ENCODE data around the gene CA7. TPM values are rescaled to one million over a fixed set of nuclear protein-coding genes. Genes with fewer than 3 reads are reported as not detected.
"Not testable (repeated sequence)": the region's sequence is repeated elsewhere in the genome, so short reads cannot be mapped to it uniquely, and the experiment has no call there.

The CA7 gene
- total and polyA plus RNA-seq, 10 donors, result not detected

GRCh38 chr16:66859397-66860068, 15.3 kb downstream of the CA7 start:
- TF ChIP-seq, protein P1, sequence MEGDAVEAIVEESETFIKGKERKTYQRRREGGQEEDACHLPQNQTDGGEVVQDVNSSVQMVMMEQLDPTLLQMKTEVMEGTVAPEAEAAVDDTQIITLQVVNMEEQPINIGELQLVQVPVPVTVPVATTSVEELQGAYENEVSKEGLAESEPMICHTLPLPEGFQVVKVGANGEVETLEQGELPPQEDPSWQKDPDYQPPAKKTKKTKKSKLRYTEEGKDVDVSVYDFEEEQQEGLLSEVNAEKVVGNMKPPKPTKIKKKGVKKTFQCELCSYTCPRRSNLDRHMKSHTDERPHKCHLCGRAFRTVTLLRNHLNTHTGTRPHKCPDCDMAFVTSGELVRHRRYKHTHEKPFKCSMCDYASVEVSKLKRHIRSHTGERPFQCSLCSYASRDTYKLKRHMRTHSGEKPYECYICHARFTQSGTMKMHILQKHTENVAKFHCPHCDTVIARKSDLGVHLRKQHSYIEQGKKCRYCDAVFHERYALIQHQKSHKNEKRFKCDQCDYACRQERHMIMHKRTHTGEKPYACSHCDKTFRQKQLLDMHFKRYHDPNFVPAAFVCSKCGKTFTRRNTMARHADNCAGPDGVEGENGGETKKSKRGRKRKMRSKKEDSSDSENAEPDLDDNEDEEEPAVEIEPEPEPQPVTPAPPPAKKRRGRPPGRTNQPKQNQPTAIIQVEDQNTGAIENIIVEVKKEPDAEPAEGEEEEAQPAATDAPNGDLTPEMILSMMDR (IDR thresholded peaks at IDR 0.05 in 8 of 11, conservative IDR thresholded peaks at IDR 0.05 in 3 of 11), result no peak
- TF ChIP-seq POLR2AphosphoS5 (IDR thresholded peaks at IDR 0.05) (no peak), POLR2A (IDR thresholded peaks at IDR 0.05) (no peak)
- WGBS, 5 donors, result 84 to 93% (median 92%) methylated on average over 3 of the region's 3 CpGs
- H3K36me3 ChIP-seq, result no peaks in the 10 kb centered on the region
- no peak for DNase-seq
- intact Hi-C loops (cut with DNase I; ENCODE audit: low total_unique reads), result loop anchor here (10.0 kb wide), 1 partner anchor 125 kb away; no protein-coding TSS in a partner anchor
- H3K4me3 ChIP-seq, result no peak overlapping the region
- H3K27me3 ChIP-seq (replicated peaks in 1 of 7), result no peaks in the 10 kb centered on the region
- H3K27ac ChIP-seq, result no peak overlapping the region
- no peaks in the 10 kb centered on the region for H3K4me1 ChIP-seq
- no peaks in the 10 kb centered on the region for H3K9me3 ChIP-seq

GRCh38 chr16:66862023-66862520, 17.9 kb downstream of the CA7 start:
- H3K36me3 ChIP-seq, result no peaks in the 10 kb centered on the region
- TF ChIP-seq POLR2AphosphoS5 (IDR thresholded peaks at IDR 0.05) (no peak), POLR2A (IDR thresholded peaks at IDR 0.05) (no peak)
- TF ChIP-seq, protein P1 (IDR thresholded peaks at IDR 0.05 in 8 of 11, conservative IDR thresholded peaks at IDR 0.05 in 3 of 11), result no peak
- H3K4me1 ChIP-seq, result no peaks in the 10 kb centered on the region
- no peaks in the 10 kb centered on the region for H3K27me3 ChIP-seq (replicated peaks in 1 of 7)
- 87 to 91% (median 90%) methylated on average over 8 of the region's 8 CpGs for WGBS, 5 donors
- H3K4me3 ChIP-seq, result no peak overlapping the region
- intact Hi-C loops (cut with DNase I; ENCODE audit: low total_unique reads), result loop anchor here (10.0 kb wide), 1 partner anchor 127 kb away; no protein-coding TSS in a partner anchor
- no peaks in the 10 kb centered on the region for H3K9me3 ChIP-seq
- DNase-seq, result peak; percentile 34
- no peak overlapping the region for H3K27ac ChIP-seq

DNA sequence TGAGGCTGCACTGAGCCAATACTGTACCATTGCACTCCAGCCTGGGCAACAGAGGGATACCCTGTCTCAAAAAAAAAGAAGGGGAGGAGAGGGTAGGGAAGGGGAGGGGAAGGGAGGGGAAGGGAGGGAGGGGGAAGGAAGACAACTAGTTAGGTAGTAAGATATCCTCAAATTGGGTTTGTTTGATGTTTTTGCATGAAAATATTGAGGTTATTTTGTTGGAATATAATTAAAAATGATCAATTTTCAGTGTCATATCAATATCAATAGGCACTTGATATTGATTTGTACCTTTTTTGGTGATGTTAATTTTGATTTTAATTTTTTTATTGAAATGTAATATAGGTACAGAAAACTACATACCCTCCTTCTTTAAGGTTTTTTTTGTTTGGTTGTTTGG, 19.5 kb downstream of the CA7 start:
- intact Hi-C loops (cut with DNase I; ENCODE audit: low total_unique reads), result loop anchor here (10.0 kb wide), 1 partner anchor 129 kb away; no protein-coding TSS in a partner anchor
- Histone ChIP-seq H3K36me3 (no peaks in the 10 kb centered on the region), H3K27me3 (replicated peaks in 1 of 7) (no peaks in the 10 kb centered on the region), H3K4me3 (no peak overlapping the region), H3K9me3 (no peaks in the 10 kb centered on the region), H3K27ac (no peak overlapping the region), H3K4me1 (peaks cover 0 to 9% (median 4%) of the 10 kb centered on the region in 6 donors)
- no peak for DNase-seq
- TF ChIP-seq POLR2A (IDR thresholded peaks at IDR 0.05), result no peak
- TF ChIP-seq, protein P1 (IDR thresholded peaks at IDR 0.05 in 8 of 11, conservative IDR thresholded peaks at IDR 0.05 in 3 of 11), result no peak
- no peak for TF ChIP-seq POLR2AphosphoS5 (IDR thresholded peaks at IDR 0.05)

GRCh38 chr16:66869424-66869823, 25.2 kb downstream of the CA7 start:
- no peak overlapping the region for H3K4me3 ChIP-seq
- TF ChIP-seq, protein P1 (IDR thresholded peaks at IDR 0.05 in 8 of 11, conservative IDR thresholded peaks at IDR 0.05 in 3 of 11), result peak in 1 of 11 experiments; percentile 8
- no peak for TF ChIP-seq POLR2A (IDR thresholded peaks at IDR 0.05)
- no peaks in the 10 kb centered on the region for H3K27me3 ChIP-seq (replicated peaks in 1 of 7)
- H3K36me3 ChIP-seq, result no peaks in the 10 kb centered on the region
- peaks cover 6 to 35% (median 22%) of the 10 kb centered on the region in 6 donors for H3K4me1 ChIP-seq
- 92 to 100% (median 100%) methylated on average over 1 of the region's 1 CpG for WGBS, 5 donors
- no peak for DNase-seq
- intact Hi-C loops (cut with DNase I; ENCODE audit: low total_unique reads), result loop anchor here (10.0 kb wide), 1 partner anchor 135 kb away; no protein-coding TSS in a partner anchor
- H3K9me3 ChIP-seq, result no peaks in the 10 kb centered on the region
- no peak overlapping the region for H3K27ac ChIP-seq

- H3K36me3 ChIP-seq; intact Hi-C loops (cut with DNase I; ENCODE audit: low total_unique reads); H3K27me3 ChIP-seq (replicated peaks in 1 of 7); DNase-seq; H3K27ac ChIP-seq; H3K4me3 ChIP-seq; H3K9me3 ChIP-seq: not testable (repeated sequence)
- WGBS, 5 donors, result 90 to 97% (median 94%) methylated on average over 2 of the region's 2 CpGs
- H3K4me1 ChIP-seq, result peaks cover 6 to 42% (median 24%) of the 10 kb centered on the region in 6 donors
Measured at GRCh38 chr16:66871363-66871762, 27.1 kb downstream of the CA7 start.
